ENCODE data around the gene KRTAP5-2.
"Not testable (repeated sequence)": the region's sequence is repeated elsewhere in the genome, so short reads cannot be mapped to it uniquely, and the experiment has no call there.

KRTAP5-2 gene

GRCh38 chr11:1628506-1629325 lies 30.6 kb upstream of the KRTAP5-2 start:
- DNase-seq (ENCODE audit: low read depth): peak; percentile 4

GRCh38 chr11:1625541-1625940 lies 27.4 kb upstream of the KRTAP5-2 start:
- DNase-seq (ENCODE audit: low read depth): no peak

GRCh38 chr11:1624621-1625020 lies 26.5 kb upstream of the KRTAP5-2 start:
- no peak for DNase-seq (ENCODE audit: low read depth)

GRCh38 chr11:1623716-1624115 lies 25.6 kb upstream of the KRTAP5-2 start:
- no peak for DNase-seq (ENCODE audit: low read depth)

- DNase-seq (ENCODE audit: low read depth): no peak
Measured at GRCh38 chr11:1622086-1622485, 24.0 kb upstream of the KRTAP5-2 start, which contains the start of gene KRTAP5-4. KRTAP5-4 (minus strand) TSS chr11:1622138; CDS start chr11:1622093, 45 bp downstream.

GRCh38 chr11:1619449-1619848 lies 21.4 kb upstream of the KRTAP5-2 start:
- DNase-seq (ENCODE audit: low read depth): no peak

GRCh38 chr11:1618231-1618630 lies 20.1 kb upstream of the KRTAP5-2 start:
- no peak for DNase-seq (ENCODE audit: low read depth)

- no peak for DNase-seq (ENCODE audit: low read depth)
Measured at GRCh38 chr11:1608363-1608762, 10.3 kb upstream of the KRTAP5-2 start, which contains the start of gene KRTAP5-3. KRTAP5-3 (minus strand) TSS chr11:1608463; CDS start chr11:1608385, 78 bp downstream.

GRCh38 chr11:1607901-1608300 lies 9.8 kb upstream of the KRTAP5-2 start:
- DNase-seq (ENCODE audit: low read depth): not testable (repeated sequence)

GRCh38 chr11:1607156-1607845 lies 9.2 kb upstream of the KRTAP5-2 start:
- DNase-seq (ENCODE audit: low read depth): peak; percentile 5

GRCh38 chr11:1605923-1606322 lies 7.8 kb upstream of the KRTAP5-2 start:
- not testable (repeated sequence) for DNase-seq (ENCODE audit: low read depth)

GRCh38 chr11:1604711-1605110 lies 6.6 kb upstream of the KRTAP5-2 start:
- no peak for DNase-seq (ENCODE audit: low read depth)

GRCh38 chr11:1604181-1604580 lies 6.1 kb upstream of the KRTAP5-2 start:
- DNase-seq (ENCODE audit: low read depth): no peak

GRCh38 chr11:1603629-1604028 lies 5.5 kb upstream of the KRTAP5-2 start:
- DNase-seq (ENCODE audit: low read depth): no peak

GRCh38 chr11:1601663-1602062 lies 3.6 kb upstream of the KRTAP5-2 start:
- DNase-seq (ENCODE audit: low read depth): not testable (repeated sequence)

GRCh38 chr11:1600626-1601025 lies 2.5 kb upstream of the KRTAP5-2 start:
- DNase-seq (ENCODE audit: low read depth): no peak

- DNase-seq (ENCODE audit: low read depth): peak; percentile 32
Measured at GRCh38 chr11:1598816-1599215, 722 bp upstream of the KRTAP5-2 start.

GRCh38 chr11:1598406-1598805 lies 312 bp upstream of the KRTAP5-2 start:
- not testable (repeated sequence) for DNase-seq (ENCODE audit: low read depth)

- no peak for DNase-seq (ENCODE audit: low read depth)
Measured at GRCh38 chr11:1597331-1597993, 632 bp downstream of the KRTAP5-2 start.

- not testable (repeated sequence) for DNase-seq (ENCODE audit: low read depth)
Measured at GRCh38 chr11:1596576-1597121, 1.4 kb downstream of the KRTAP5-2 start.

GRCh38 chr11:1595994-1596575 lies 2.0 kb downstream of the KRTAP5-2 start:
- not testable (repeated sequence) for DNase-seq (ENCODE audit: low read depth)

GRCh38 chr11:1592628-1593027 lies 5.5 kb downstream of the KRTAP5-2 start:
- no peak for DNase-seq (ENCODE audit: low read depth)

Data from amniotic epithelial cell (primary cell).